HG03097 (cell line): ENCODE measurements around the gene SLIT3.

Experiments used
- ATAC-seq: cut with Tn5 transposase; IDR thresholded peaks from one replicate; pipeline ENCODE4 v1.9.1; 2021; ENCODE audit not compliant: unreplicated experiment, low FRiP score

Gene SLIT3

DNA sequence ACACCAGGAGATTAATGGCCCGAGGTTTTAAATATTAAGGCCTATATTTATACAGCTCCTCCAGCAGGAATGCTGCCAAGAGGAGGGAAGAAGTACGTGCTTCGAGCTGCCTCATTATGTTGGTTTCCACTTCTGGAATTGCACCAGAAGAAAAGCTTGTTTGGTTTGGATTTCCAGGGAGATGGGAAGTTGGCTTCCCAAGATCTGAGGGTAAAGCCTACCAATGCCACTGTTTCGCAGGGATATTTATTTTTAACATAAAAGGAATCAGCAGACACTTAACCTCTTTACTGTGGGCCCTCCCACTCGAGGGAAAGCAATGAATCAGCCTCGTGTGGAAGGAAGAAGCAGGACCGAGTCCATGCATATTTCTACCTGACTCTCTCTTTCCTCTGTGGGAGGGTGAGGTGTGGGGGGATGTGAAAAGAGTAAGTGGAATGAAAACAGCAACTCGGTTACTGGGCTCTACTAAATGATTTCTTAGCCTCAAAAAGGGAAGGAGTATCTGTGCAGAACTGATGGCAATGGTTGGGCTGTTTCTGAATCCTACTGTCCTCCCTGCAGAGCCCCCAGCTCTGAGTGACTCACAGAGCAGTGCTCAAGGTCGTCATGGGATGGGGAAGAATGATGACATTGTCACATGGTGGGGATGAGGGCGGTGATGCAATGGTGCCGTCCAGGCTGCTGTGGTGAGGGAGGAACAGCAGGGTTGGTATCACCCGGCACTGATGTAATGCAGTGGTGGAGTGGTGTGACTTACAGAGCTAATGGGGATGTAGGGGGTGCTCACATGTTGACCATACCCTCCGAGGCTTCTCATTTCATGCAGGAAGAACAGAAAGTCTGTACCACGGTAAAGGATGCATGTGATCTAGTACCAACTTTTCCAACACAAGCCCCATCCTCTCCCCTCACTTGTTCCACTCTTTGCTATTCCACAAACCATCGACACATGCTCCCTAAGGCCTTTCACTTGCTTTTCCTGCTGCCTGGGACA, 506.8 kb downstream of the SLIT3 start:
- ATAC-seq = no peak

GRCh38 chr5:168792678-168793077, 508.3 kb downstream of the SLIT3 start:
- ATAC-seq = no peak

- ATAC-seq = no peak
These were observed 510.2 kb downstream of the SLIT3 start for GRCh38 chr5:168790671-168791250.

DNA sequence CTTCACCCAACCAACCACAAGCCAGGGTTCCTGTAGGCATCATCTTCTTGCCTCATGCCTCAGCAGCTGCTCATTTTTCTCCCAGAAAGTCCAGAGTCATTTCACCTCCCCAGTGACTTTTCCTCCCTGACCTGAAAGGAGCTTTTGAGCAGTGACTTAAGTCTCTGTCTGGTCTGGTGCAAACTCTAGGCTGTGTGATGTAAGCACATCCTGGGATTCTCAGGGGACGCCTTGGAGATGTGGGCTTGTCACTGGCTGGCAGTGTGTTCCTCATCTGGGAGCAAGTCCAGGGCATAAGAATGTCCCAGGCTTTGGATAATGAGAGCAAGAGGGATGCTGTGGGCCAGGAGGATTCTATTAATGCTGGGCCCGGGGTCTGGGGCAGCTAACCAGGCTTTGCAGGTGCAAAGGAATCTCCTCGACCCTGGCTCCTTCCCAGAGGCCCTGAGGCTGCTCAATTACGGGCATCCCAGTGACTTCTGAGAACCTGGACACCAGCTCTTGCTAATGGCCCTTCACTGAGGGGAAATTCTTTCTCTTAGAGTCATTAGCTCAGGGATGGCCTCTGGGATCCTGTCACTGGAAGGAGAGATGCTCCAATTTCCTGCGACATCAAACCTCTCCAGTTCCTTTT, 510.8 kb downstream of the SLIT3 start:
- no peak for ATAC-seq

- ATAC-seq = no peak
These were observed 512.2 kb downstream of the SLIT3 start for GRCh38 chr5:168788786-168789185.

DNA sequence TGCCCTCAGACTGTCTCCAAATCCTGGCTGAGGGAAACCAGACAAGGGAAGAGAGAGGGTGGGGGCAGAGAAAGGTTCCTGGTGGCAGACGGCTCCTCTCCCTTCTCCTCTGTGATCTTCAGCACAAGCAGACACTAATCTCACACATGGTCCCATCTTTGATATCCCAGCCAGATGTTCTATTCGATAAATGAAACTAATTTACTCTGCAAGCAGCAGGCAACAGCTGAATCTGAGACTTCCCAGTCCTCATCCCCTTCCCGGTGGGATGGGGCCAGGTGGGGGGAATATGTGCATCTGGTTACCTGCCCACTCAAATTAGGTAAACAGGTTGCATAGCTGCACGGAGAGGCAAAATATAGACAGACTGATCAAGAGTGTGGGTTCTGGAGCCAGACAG, 512.8 kb downstream of the SLIT3 start:
- no peak for ATAC-seq

GRCh38 chr5:168786147-168786546, 514.8 kb downstream of the SLIT3 start:
- ATAC-seq = no peak

DNA sequence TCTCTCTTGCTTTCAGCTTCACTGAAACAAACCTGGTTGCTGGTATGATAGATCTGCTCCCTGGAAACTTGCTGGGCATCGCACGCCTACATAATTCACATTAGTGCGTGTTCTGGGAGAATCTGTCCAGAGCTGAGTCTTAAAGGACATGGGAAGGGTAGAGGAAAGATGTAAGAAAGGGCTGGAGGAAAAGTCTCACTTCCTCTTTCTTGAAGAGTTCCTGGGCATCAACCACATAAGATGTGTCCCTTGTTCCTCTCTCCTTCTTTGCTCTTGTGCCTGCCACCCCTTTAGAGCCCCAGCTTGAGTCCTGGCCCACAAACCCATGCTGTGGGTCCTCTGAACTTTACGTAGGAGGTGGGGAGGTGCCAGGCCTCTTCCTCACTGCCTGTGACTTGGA, 516.5 kb downstream of the SLIT3 start:
- ATAC-seq = no peak

GRCh38 chr5:168781941-168782571, 518.9 kb downstream of the SLIT3 start:
- no peak for ATAC-seq

- no peak for ATAC-seq
These were observed 520.1 kb downstream of the SLIT3 start for GRCh38 chr5:168780888-168781287.

DNA sequence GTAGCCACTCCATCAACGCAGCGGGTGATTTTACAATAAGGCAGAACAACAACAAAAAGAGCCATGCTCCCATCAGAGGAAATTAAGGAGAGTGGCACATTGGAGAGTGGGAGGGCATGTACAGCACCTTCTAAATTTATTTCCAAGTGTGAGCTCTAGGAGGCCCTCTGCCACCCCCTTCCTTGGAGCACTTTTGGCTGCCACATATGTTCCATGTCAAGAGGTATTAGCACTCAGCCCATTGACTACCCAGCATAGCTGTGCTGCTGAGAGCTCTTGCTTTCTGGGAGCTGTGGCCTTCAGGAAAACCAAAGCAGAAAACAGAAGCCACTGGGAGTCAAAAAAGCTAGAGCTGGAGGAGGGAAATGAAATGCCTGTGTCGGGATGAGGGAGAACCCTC, 521.6 kb downstream of the SLIT3 start:
- ATAC-seq = no peak

GRCh38 chr5:168778536-168778935, 522.4 kb downstream of the SLIT3 start:
- ATAC-seq = no peak

GRCh38 chr5:168777651-168778050, 523.3 kb downstream of the SLIT3 start:
- no peak for ATAC-seq

DNA sequence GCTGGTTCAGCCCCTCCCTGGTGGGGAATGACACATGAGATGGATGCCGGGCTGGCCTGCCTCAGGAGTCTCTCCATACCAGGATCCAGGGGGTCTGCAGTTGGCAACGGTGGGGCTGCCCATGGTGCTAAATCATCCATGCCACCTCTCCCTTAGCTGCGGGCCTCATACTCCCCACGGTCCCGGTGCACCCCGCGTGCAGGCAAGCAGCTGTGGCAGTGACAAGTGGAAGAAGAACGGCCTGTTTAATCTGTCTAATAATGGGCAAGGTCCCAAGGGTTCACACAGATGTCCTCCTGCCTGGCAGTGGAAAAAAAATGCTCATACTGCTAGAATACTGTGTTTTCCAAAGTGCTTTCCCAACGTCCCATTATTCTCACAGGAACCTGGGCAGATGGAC, 524.9 kb downstream of the SLIT3 start:
- no peak for ATAC-seq

GRCh38 chr5:168773226-168773625, 527.7 kb downstream of the SLIT3 start:
- no peak for ATAC-seq

DNA sequence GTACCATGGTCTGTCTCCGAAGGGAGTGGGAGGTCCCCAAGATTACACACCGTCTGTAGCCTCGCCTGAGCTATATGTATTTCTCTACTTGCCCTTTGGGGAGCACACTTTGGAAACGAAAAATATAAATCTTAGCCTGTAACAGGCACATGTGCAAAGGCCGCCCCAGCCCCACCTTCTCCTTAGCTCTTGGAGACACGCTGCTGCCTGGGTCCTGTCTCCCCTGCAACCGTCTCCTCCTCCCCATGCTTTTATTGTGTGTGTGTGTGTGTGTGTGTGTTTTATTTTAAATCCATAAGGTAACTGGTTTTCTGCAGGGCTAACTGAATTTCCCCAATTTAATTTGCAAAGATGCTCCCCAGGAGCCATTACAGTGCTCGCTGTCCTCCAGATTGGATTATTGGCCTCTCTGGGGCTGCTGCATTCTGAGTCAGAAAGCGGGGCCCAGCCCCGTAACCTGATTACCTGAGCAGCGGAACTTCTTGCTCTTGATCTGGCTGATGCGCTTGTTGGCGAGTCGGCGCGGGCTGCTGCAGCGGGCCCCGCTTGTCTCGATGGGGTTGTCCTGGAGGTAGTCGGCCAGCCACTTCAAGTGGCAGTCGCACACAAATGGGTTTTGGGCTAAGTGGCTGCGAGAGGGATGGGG, 528.5 kb downstream of the SLIT3 start:
- ATAC-seq = no peak

- ATAC-seq = no peak
These were observed 529.3 kb downstream of the SLIT3 start for GRCh38 chr5:168771678-168772077.

GRCh38 chr5:168770996-168771395, 529.9 kb downstream of the SLIT3 start:
- ATAC-seq = no peak

GRCh38 chr5:168770036-168770498, 530.9 kb downstream of the SLIT3 start:
- no peak for ATAC-seq

GRCh38 chr5:168768172-168768571, 532.8 kb downstream of the SLIT3 start:
- ATAC-seq = no peak

DNA sequence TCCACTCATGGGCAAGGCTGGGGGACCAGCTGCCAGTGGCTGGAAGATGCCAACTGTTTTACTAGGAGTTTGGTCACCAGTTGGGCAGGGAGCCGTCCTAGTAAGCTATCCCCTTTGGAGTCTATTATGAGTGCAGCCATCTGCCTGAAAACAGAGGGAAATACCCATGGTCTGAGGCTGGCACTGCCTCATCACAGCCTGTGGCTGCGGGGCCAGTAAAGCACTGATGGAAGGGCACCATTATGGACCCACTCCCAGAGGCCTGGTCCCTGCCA, 534.6 kb downstream of the SLIT3 start:
- no peak for ATAC-seq
